Ascending aorta (tissue), 2 donors: ENCODE results near the gene APOLD1. TPM values are rescaled to one million over a fixed set of nuclear protein-coding genes. Genes with fewer than 3 reads are reported as not detected.

Source experiments
- DNase-seq, 2 donors: peaks; one replicate each; pipeline ENCODE4 v3.0.0-alpha.2; 2019; ENCODE audit warnings: low spot score in 2 of 2
- H3K27ac ChIP-seq, 2 donors: fragments of 200-600 bp; sonication (generic); one replicate each; pipeline ENCODE4 v1.5.1; 2016 to 2017; ENCODE audit warnings: mild to moderate bottlenecking in 1 of 2
- H3K27me3 ChIP-seq: fragments of 200-600 bp; sonication (generic); one replicate; pipeline ENCODE4 v1.5.1; 2017
- H3K36me3 ChIP-seq, 2 donors: fragments of 200-600 bp; sonication (generic); one replicate each; pipeline ENCODE4 v1.5.1; 2016
- H3K4me1 ChIP-seq, 2 donors: fragments of 200-600 bp; sonication (generic); one replicate each; pipeline ENCODE4 v1.5.1; 2016 to 2017; ENCODE audit warnings: mild to moderate bottlenecking in 1 of 2
- H3K4me3 ChIP-seq, 2 donors: fragments of 200-600 bp; sonication (generic); one replicate each; pipeline ENCODE4 v1.5.1; 2016 to 2017; ENCODE audit warnings: mild to moderate bottlenecking in 1 of 2
- H3K9me3 ChIP-seq, 2 donors: fragments of 200-600 bp; sonication (generic); one replicate each; pipeline ENCODE4 v1.5.1; 2016
- intact Hi-C: fragments of 100-400 bp; cut with DNase I; formaldehyde crosslinking; loops from one replicate; pipeline ENCODE4 v1.15.1; 2023
- total RNA-seq: library from RNA; depleted of rRNA; stranded (reverse); fragments of >200 nt; gene quantifications from one replicate; pipeline ENCODE4 v1.1.0, GENCODE V29; 2016
- TF ChIP-seq, protein P1 (sequence below), 3 experiments: fragments of 200-600 bp in 2 of 3; fragments of 450-650 bp in 1 of 3; sonication (generic) in 2 of 3; IDR thresholded peaks; one replicate each; pipeline ENCODE4 v1.5.1; 2016 to 2019; ENCODE audit warnings: antibody characterized with exemption in 3 of 3, mild to moderate bottlenecking in 1 of 3, moderate library complexity in 1 of 3

APOLD1 gene
- total RNA-seq, 1 donor from 2014 or later = 189 TPM

DNA sequence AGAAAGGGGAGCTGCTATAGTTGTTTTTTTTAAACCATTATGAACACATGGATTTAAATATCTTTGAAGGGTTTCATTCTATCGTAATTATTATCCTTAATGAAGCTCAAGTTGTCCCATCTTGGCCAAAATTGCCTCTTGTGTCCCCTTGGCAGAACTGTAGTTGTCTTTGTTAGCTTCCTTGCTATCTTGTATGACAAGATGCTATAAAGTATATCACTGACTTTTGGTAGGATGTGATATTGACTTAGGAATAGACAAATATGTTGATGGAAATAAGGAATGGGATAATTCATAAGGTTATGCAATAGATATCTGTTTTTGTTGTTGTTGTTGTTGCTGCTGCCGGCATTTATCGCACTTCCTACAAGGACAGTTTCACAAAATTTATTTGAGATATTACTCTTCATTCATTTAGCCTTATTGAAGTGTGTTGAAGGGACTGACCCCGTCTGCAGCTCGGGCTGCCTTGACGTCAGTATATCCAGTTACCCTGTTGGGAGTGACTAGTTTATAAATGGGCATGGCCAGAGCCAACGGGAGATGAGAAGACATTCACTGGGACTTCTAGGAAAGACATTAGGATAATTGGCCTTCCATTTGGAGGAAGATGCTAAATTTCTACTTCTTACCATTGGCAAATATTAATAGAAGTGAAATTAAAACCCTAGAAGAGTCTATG, 26.1 kb upstream of the APOLD1 start:
- Histone ChIP-seq H3K9me3 (no peaks in the 10 kb centered on the region), H3K36me3 (no peaks in the 10 kb centered on the region), H3K4me1 (no peaks in the 10 kb centered on the region), H3K27me3 (no peaks in the 10 kb centered on the region), H3K27ac (no peak overlapping the region), H3K4me3 (no peak overlapping the region)
- TF ChIP-seq, protein P1, sequence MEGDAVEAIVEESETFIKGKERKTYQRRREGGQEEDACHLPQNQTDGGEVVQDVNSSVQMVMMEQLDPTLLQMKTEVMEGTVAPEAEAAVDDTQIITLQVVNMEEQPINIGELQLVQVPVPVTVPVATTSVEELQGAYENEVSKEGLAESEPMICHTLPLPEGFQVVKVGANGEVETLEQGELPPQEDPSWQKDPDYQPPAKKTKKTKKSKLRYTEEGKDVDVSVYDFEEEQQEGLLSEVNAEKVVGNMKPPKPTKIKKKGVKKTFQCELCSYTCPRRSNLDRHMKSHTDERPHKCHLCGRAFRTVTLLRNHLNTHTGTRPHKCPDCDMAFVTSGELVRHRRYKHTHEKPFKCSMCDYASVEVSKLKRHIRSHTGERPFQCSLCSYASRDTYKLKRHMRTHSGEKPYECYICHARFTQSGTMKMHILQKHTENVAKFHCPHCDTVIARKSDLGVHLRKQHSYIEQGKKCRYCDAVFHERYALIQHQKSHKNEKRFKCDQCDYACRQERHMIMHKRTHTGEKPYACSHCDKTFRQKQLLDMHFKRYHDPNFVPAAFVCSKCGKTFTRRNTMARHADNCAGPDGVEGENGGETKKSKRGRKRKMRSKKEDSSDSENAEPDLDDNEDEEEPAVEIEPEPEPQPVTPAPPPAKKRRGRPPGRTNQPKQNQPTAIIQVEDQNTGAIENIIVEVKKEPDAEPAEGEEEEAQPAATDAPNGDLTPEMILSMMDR (IDR thresholded peaks at IDR 0.05) = no peak
- no peak for DNase-seq
- intact Hi-C loops = no loop called here

DNA sequence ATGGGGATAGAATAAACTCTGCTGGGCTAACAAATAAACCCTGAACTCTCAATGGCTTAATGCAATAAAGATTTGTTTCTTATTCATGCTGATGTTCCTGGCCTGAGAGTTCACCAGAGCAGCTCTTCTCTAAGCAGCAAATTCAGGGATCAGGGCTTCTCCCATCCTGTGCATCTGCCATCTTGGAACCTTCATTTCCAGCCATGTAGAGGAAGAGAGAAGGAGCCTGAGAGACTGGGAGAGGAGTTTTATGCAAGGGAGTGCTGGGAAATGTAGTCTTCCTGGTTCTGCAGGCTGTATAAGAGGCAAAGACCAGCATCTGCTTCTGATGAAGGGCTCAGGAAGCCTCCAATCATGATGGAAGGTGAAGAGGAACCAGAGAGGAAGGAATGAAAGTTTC, 20.6 kb upstream of the APOLD1 start:
- H3K4me1 ChIP-seq = no peaks in the 10 kb centered on the region
- no peak overlapping the region for H3K27ac ChIP-seq
- intact Hi-C loops = no loop called here

GRCh38 chr12:12770262-12770661, 15.2 kb upstream of the APOLD1 start:
- no peaks in the 10 kb centered on the region for H3K36me3 ChIP-seq
- no peak overlapping the region for H3K27ac ChIP-seq
- no peak for DNase-seq
- intact Hi-C loops = no loop called here
- TF ChIP-seq, protein P1 (IDR thresholded peaks at IDR 0.05) = no peak
- H3K4me1 ChIP-seq = no peaks in the 10 kb centered on the region
- no peaks in the 10 kb centered on the region for H3K27me3 ChIP-seq
- no peaks in the 10 kb centered on the region for H3K9me3 ChIP-seq
- H3K4me3 ChIP-seq = no peak overlapping the region

More for the DNA sequence above, 20.6 kb upstream of the APOLD1 start:
- TF ChIP-seq, protein P1 (IDR thresholded peaks at IDR 0.05) = no peak
- H3K9me3 ChIP-seq = no peaks in the 10 kb centered on the region
- no peak overlapping the region for H3K4me3 ChIP-seq
- DNase-seq = no peak
- no peaks in the 10 kb centered on the region for H3K27me3 ChIP-seq
- H3K36me3 ChIP-seq = no peaks in the 10 kb centered on the region

GRCh38 chr12:12774791-12775190, 10.7 kb upstream of the APOLD1 start:
- H3K9me3 ChIP-seq = no peaks in the 10 kb centered on the region
- H3K36me3 ChIP-seq = no peaks in the 10 kb centered on the region
- no peak overlapping the region for H3K4me3 ChIP-seq

DNA sequence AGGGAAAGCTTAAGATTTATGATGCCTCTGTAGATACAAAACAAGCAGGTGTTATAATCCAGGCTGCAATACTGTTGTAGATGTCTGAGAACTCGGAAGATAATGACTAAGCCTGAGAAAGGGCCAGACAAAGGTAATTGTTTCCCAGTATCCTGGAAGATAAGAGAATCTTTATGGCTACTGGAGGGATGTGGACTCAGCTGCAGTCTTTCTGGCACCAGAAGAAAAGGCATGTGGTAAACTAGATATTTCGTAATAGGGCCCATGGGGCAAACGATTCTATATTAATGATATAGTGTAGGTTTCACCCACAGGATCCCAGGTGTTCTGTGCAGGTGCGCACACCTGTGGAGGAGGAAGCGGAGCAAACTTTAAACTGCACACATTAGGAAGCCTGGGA, 9.2 kb upstream of the APOLD1 start:
- DNase-seq = no peak
- intact Hi-C loops = no loop called here
- no peaks in the 10 kb centered on the region for H3K4me1 ChIP-seq
- no peak overlapping the region for H3K4me3 ChIP-seq
- H3K9me3 ChIP-seq = no peaks in the 10 kb centered on the region
- H3K36me3 ChIP-seq = no peaks in the 10 kb centered on the region
- H3K27ac ChIP-seq = no peak overlapping the region
- TF ChIP-seq, protein P1 (IDR thresholded peaks at IDR 0.05) = no peak
- H3K27me3 ChIP-seq = no peaks in the 10 kb centered on the region

More at GRCh38 chr12:12774791-12775190, 10.7 kb upstream of the APOLD1 start:
- no peak overlapping the region for H3K27ac ChIP-seq
- TF ChIP-seq, protein P1 (IDR thresholded peaks at IDR 0.05) = no peak
- intact Hi-C loops = no loop called here
- no peaks in the 10 kb centered on the region for H3K27me3 ChIP-seq
- no peaks in the 10 kb centered on the region for H3K4me1 ChIP-seq
- DNase-seq = no peak
